Esophagus (tissue), 2 donors: ENCODE measurements around the gene DISP2. TPM values are rescaled to one million over a fixed set of nuclear protein-coding genes. Genes with fewer than 3 reads are reported as not detected.
A peak's percentile ranks its signal among the peaks of the same experiment; 100 is the strongest.

ENCODE experiments used
- H3K27ac ChIP-seq, 2 donors: one replicate each; pipeline ENCODE4 v1.5.1; 2013; ENCODE audit warnings: low read depth in 2 of 2, mild to moderate bottlenecking in 2 of 2, inconsistent platforms in 1 of 2, low read length in 1 of 2, moderate library complexity in 1 of 2
- H3K27me3 ChIP-seq, 2 donors: one replicate each; pipeline ENCODE4 v1.6.1; 2013; ENCODE audit warnings: low read length in 2 of 2, control low read depth in 1 of 2, mild to moderate bottlenecking in 1 of 2; ENCODE audit not compliant: insufficient read depth in 2 of 2, control insufficient read depth in 1 of 2
- H3K36me3 ChIP-seq, 2 donors: one replicate each; pipeline ENCODE4 v1.6.1; 2013; ENCODE audit warnings: low read length in 1 of 2; ENCODE audit not compliant: control insufficient read depth in 2 of 2, insufficient read depth in 2 of 2
- H3K4me1 ChIP-seq, 2 donors: one replicate each; pipeline ENCODE4 v1.6.1; 2013; ENCODE audit warnings: low read length in 1 of 2; ENCODE audit not compliant: control insufficient read depth in 2 of 2, insufficient read depth in 2 of 2
- H3K4me3 ChIP-seq, 2 donors: one replicate each; pipeline ENCODE4 v1.5.1; 2013; ENCODE audit warnings: low read length in 2 of 2, mild to moderate bottlenecking in 2 of 2, low read depth in 1 of 2, moderate library complexity in 1 of 2
- H3K9me3 ChIP-seq, 2 donors: one replicate each; pipeline ENCODE4 v1.6.1; 2013; ENCODE audit warnings: mild to moderate bottlenecking in 2 of 2, low read depth in 1 of 2, low read length in 1 of 2, moderate library complexity in 1 of 2; ENCODE audit not compliant: control insufficient read depth in 2 of 2, insufficient read depth in 1 of 2
- WGBS, 2 donors: extraction: QIAGEN DNeasy Blood & Tissue Kit; methylation state at CpG; one replicate each; pipeline ENCODE4 v1.1.7; 2013; 5-methylcytosine and 5-hydroxymethylcytosine counted together
- polyA plus RNA-seq, 2 donors: library from polyadenylated mRNA; stranded (reverse); fragments of 200-250 nt; gene quantifications; one replicate each; pipeline ENCODE4 v1.2.3, GENCODE V29; 2013
- donor health status: healthy with polysubstance abuse.
- donor health status: Bipolar disorder and iron deficiency.

DISP2 gene
- polyA plus RNA-seq, 2 donors = 0.33 to 1.3 TPM

DNA sequence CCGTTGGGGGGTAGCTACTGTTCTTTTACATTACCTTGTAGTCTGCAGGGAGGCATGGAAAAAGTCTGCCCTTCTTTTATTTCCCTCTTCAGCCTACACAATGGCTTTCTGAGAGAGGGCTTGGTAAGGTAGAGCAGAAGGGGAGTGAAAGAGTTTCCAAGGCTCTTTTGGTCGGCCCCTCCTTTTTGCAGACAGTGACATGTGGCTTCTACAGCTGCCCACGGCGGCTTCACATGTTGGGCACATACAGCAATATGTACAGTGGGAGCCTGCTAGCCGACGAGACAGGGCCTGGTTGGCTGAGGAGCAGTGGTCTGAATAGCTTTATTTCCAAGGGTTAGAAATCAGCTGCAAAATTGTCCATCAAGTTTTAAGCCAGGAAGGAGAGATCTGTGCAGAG is 30.6 kb upstream of the DISP2 start:
- Histone ChIP-seq H3K4me3 (no peak overlapping the region), H3K27ac (peak overlapping the region in 1 of 2 donors; percentile 35), H3K27me3 (no peaks in the 10 kb centered on the region), H3K36me3 (no peaks in the 10 kb centered on the region), H3K4me1 (peaks cover 4 to 5% of the 10 kb centered on the region in 2 donors), H3K9me3 (no peaks in the 10 kb centered on the region)
- 73 to 77% methylated on average over 6 of the region's 6 CpGs for WGBS, 2 donors

DNA sequence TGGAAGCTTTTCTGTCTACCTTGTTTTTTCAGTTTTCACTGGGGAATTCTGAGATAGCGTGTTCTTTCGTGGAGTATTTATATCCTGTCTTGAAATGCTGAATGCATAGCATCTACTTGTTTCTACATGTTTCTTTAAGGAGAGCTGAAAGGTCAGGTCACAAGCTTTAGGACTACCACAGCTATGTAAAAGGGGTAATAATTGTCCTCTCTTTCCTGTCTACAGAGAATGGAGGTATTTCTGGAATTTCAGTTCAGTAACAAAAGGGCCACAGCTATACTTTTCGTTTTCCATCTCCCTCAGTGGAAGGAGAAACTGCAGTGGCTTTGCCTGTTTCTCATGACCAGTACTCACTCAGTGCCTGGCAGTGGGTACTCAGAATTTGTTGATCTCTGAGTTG is 29.8 kb upstream of the DISP2 start:
- Histone ChIP-seq H3K36me3 (no peaks in the 10 kb centered on the region), H3K4me3 (no peak overlapping the region), H3K27ac (no peak overlapping the region), H3K27me3 (no peaks in the 10 kb centered on the region), H3K4me1 (peaks cover 1 to 4% of the 10 kb centered on the region in 2 donors), H3K9me3 (no peaks in the 10 kb centered on the region)
- 57 to 60% methylated on average over 3 of the region's 3 CpGs for WGBS, 2 donors

DNA sequence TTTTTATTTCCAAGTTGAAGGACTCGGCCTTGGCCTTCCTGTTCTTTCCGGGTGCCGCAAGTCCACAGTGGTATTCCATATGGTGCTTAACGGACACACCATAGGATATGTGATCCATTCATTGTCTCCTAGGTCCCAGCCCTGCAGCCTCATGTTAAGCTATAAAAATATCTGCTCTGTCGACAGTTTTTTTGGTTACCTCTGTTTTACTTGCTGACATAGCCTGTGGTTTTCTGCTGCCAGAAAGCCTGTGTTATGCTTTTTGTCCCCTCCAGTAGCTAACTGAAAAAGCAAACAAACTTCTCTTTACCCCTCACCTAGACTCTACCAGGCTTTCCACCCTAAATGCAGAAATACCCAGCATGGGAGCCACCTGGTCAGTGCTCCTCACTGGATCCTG is 29.3 kb upstream of the DISP2 start:
- no peak overlapping the region for H3K27ac ChIP-seq

DNA sequence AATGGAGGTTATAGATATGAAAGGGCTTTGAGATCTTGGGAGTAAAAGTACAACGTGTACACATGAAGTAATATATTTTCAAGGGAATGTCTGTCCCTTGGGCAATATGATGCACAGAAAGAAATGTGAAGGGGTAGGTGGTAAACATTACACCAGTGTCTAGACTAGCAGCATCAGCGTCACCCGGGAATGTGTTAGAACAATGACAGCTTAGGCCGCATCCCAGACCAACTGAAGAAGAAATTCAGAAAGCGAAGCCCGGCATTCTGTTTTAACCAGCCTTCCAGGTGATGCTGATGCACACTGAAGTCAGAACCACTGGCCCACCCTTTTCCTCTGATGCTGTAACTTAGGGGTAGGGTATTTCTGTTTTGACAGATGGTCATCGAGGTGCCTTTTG is 28.2 kb upstream of the DISP2 start:
- Histone ChIP-seq H3K27ac (peak overlapping the region in 1 of 2 donors; percentile 51), H3K27me3 (no peaks in the 10 kb centered on the region), H3K9me3 (no peaks in the 10 kb centered on the region), H3K4me1 (peaks cover 4 to 15% of the 10 kb centered on the region in 2 donors), H3K4me3 (no peak overlapping the region), H3K36me3 (no peaks in the 10 kb centered on the region)
- WGBS, 2 donors = 81 to 83% methylated on average over 7 of the region's 7 CpGs

More for the DNA sequence above, 29.3 kb upstream of the DISP2 start:
- Histone ChIP-seq H3K36me3 (no peaks in the 10 kb centered on the region), H3K4me3 (no peak overlapping the region), H3K4me1 (peaks cover 4% of the 10 kb centered on the region in 2 donors), H3K27me3 (no peaks in the 10 kb centered on the region), H3K9me3 (no peaks in the 10 kb centered on the region)
- WGBS, 2 donors = 77 to 84% methylated on average over 5 of the region's 5 CpGs

DNA sequence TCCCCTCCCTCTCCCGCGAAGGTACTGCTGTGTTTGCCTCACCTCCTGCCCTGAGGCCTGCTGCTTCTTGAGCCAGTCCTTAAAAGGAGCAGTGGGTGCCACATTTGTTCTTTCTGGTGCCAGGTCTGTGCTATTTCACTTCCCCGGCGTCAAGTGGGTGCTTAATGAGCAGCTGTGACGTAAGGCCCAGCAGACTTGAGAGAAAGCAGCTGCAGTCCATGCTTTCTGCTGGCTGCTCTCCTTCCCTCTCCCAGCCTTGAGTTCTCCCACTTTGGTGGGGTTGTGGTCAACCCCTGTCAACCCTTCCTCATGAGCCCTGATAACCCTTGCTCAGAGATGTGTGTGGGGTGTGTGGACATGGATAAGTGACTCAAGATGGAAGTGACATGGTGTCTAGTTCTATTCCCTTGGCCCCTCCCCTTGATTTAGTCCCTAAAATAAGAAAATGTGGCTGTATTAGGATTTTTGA is 27.6 kb upstream of the DISP2 start:
- H3K4me3 ChIP-seq = no peak overlapping the region
- H3K36me3 ChIP-seq = no peaks in the 10 kb centered on the region
- H3K27me3 ChIP-seq = no peaks in the 10 kb centered on the region
- no peaks in the 10 kb centered on the region for H3K9me3 ChIP-seq
- H3K27ac ChIP-seq = peak overlapping the region in 1 of 2 donors; percentile 51
- H3K4me1 ChIP-seq = peaks cover 9 to 19% of the 10 kb centered on the region in 2 donors
- 64 to 78% methylated on average over 5 of the region's 5 CpGs for whole genome bisulfite sequencing, 2 donors

DNA sequence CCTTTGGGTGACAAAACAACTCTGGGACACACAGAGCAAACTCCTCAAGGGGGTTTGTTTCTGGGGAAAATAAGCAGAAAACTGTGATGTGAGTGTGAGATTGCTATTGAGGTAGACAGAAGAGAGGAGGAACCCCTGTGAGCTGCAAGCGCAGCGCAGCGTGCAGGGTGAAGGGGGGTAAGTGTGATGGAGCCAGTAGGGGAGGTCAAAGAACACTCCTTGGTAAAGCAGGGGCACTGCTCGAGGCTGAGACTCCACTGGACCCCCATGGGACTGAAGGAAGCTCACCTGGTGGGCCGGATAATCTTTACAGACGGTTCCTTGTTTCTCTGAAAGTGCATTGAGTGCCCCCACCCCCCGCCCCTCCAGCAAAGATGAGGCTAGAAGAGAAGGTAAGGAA is 27.0 kb upstream of the DISP2 start:
- H3K27ac ChIP-seq = peak overlapping the region in 1 of 2 donors; percentile 51
- H3K36me3 ChIP-seq = no peaks in the 10 kb centered on the region
- peaks cover 10 to 23% of the 10 kb centered on the region in 2 donors for H3K4me1 ChIP-seq
- H3K27me3 ChIP-seq = no peaks in the 10 kb centered on the region
- no peaks in the 10 kb centered on the region for H3K9me3 ChIP-seq
- 91 to 92% methylated on average over 7 of the region's 7 CpGs for WGBS, 2 donors
- no peak overlapping the region for H3K4me3 ChIP-seq

DNA sequence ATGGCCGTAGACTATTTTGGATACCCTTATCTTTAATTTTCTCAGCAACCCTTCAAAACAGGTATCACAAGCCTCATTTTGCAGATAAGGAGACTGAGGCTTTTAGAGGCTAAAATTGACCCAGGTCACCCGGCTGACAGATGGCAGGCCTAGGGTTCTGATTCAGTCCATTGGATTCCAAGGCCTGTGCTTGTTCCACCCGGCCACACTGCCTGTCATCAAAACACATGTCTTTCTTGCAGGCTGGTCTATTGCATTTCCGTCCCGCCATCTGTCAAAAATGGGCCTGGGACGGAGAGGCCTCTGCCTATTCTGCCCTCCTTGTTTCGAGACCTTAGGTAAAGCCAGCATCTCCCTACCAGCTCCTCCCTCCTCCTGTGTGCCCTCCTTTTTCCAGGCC is 26.4 kb upstream of the DISP2 start:
- Histone ChIP-seq H3K4me3 (no peak overlapping the region), H3K27me3 (no peaks in the 10 kb centered on the region), H3K36me3 (no peaks in the 10 kb centered on the region), H3K4me1 (peaks cover 15 to 27% of the 10 kb centered on the region in 2 donors), H3K9me3 (no peaks in the 10 kb centered on the region), H3K27ac (no peak overlapping the region)
- 93 to 97% methylated on average over 7 of the region's 7 CpGs for WGBS, 2 donors

DNA sequence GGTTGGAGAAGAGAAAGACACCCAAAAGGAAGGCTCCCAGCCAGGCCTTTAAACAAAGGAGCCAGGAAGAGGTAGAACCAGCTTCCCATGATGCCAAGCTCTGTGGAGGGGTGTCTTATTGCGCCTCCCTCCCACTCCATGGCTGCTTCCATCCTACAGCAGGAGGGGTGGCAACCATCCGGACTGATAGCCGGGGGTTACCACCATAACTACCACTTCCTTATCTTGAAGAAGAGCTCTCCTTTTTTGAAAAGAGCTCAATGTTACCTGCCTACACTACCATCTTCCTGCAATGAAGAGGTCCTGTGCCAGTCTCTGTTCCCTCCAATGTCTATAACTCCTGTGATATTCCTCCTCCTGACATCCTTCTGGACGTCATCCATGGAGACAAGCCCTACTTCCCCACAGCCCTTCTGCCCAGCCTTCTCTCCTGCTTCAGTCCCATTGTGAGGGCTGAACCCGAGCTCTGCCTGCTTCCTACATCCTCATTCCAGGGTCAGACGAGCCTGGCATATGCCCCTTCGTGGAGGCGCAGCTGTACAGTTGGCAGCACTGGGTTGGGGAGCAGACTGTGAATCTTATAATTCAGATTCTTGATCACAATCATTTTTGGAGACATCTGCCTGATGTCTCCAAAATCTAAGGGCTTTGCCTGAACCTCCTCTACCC is 25.8 kb upstream of the DISP2 start:
- no peaks in the 10 kb centered on the region for H3K27me3 ChIP-seq
- no peaks in the 10 kb centered on the region for H3K9me3 ChIP-seq
- peaks cover 0 to 3% of the 10 kb centered on the region in 2 donors for H3K36me3 ChIP-seq
- no peak overlapping the region for H3K4me3 ChIP-seq
- WGBS, 2 donors = 75 to 80% methylated on average over 8 of the region's 8 CpGs
- H3K4me1 ChIP-seq = peaks cover 15 to 27% of the 10 kb centered on the region in 2 donors
- no peak overlapping the region for H3K27ac ChIP-seq

DNA sequence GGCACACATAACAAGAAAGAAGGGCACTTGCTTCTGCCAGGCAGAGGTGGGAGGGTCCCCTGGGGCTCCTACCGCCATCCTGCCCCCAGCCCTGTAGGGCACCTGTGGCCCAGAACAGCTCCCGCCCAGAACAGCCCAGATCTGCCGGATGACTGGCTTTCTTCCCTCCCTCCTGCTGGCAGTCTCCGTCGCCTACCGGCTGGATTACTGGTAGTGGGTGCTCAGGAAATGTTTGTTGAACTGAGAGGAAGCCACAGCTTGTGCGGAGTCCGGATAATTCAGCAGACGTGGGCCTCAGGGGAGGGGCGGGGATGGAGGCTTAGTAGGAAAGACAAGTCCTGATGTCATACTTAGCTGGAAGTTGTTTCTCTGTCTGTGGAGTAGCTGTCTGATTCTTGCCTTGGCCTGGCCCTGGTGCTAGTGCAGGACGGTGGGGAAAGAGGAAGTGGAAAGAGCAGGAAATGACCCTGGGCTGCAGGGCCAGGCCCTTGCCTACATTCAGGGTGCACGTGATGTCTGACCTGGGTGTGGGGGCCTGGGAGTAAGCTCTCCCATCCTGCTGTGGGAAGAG is 24.0 kb upstream of the DISP2 start:
- WGBS, 2 donors = 21 to 36% methylated on average over 11 to 12 of the region's 12 CpGs
- peaks cover 0 to 11% of the 10 kb centered on the region in 2 donors for H3K36me3 ChIP-seq
- peak overlapping the region; percentile 84 to 87 for H3K27ac ChIP-seq
- H3K4me3 ChIP-seq = no peak overlapping the region
- H3K4me1 ChIP-seq = peaks cover 19 to 43% of the 10 kb centered on the region in 2 donors
- H3K27me3 ChIP-seq = no peaks in the 10 kb centered on the region
- H3K9me3 ChIP-seq = no peaks in the 10 kb centered on the region

DNA sequence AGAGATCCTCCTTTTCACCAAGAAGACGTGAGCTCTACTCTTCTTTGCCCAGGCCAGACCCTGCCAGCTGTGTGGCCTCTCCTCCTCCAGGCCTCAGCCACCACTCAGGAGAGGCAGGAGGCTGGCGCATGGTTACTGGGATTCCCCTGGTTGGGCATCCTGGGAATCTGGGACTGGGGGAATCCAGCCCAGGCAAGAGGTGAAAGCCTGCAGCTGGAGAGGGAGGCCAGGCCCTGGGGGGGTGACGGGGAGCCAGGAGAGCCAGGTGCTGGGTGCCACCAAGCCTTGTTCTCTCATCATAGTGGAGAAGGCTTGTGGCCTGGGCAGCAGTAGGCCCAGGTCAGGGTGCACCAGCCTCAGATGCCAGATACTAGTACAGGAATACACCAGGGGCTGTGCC is 23.5 kb upstream of the DISP2 start:
- WGBS, 2 donors = 63 to 69% methylated on average over 3 of the region's 3 CpGs
- Histone ChIP-seq H3K36me3 (peaks cover 0 to 11% of the 10 kb centered on the region in 2 donors), H3K9me3 (no peaks in the 10 kb centered on the region), H3K4me1 (peaks cover 21 to 48% of the 10 kb centered on the region in 2 donors), H3K4me3 (no peak overlapping the region), H3K27me3 (no peaks in the 10 kb centered on the region), H3K27ac (peak overlapping the region; percentile 84 to 87)
